C4-2B (cell line): ENCODE results near the gene ZSCAN23.

Experiments
- ZFX ChIP-seq: fragments of 450-650 bp; IDR thresholded peaks from 2 replicates; pipeline ENCODE4 v1.6.1; 2017
- TF ChIP-seq, protein P1 (sequence below): fragments of 450-650 bp; conservative IDR thresholded peaks from 2 replicates; pipeline ENCODE4 v1.5.1; 2017; ENCODE audit warnings: mild to moderate bottlenecking

DNA sequence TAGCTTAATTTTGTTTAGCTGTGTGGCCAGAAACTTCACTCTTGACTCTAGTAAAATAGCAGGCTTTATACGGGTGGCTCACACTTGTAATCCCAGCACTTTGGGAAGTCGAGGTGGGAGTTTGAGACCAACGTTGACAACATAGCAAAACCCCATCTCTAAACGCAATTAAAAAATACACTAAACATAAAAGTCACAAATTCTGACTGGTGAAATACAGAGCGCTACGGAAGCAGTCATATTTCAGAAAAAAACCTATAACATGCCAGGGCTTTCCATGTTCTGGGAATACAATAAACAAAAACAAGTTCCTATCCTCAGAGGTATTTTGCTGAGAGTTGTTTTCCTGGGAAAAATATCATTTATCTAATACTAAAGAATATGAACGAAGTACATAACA lies 24.8 kb upstream of the ZSCAN23 start:
- TF ChIP-seq, protein P1, sequence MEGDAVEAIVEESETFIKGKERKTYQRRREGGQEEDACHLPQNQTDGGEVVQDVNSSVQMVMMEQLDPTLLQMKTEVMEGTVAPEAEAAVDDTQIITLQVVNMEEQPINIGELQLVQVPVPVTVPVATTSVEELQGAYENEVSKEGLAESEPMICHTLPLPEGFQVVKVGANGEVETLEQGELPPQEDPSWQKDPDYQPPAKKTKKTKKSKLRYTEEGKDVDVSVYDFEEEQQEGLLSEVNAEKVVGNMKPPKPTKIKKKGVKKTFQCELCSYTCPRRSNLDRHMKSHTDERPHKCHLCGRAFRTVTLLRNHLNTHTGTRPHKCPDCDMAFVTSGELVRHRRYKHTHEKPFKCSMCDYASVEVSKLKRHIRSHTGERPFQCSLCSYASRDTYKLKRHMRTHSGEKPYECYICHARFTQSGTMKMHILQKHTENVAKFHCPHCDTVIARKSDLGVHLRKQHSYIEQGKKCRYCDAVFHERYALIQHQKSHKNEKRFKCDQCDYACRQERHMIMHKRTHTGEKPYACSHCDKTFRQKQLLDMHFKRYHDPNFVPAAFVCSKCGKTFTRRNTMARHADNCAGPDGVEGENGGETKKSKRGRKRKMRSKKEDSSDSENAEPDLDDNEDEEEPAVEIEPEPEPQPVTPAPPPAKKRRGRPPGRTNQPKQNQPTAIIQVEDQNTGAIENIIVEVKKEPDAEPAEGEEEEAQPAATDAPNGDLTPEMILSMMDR: no peak
- TF ChIP-seq ZFX: no peak
